CD14-positive monocyte (primary cell): ENCODE data around the gene UBR2. TPM values are rescaled to one million over a fixed set of nuclear protein-coding genes. Genes with fewer than 3 reads are reported as not detected.

Source experiments
- DNase-seq, 3 donors: peaks; one replicate each; pipeline ENCODE4 v3.0.0-alpha.2; 2011 to 2022
- H2AFZ ChIP-seq: 2 replicates; pipeline ENCODE4 v1.6.0; 2012; ENCODE audit warnings: mild to moderate bottlenecking, low read depth, low read length, inconsistent platforms; ENCODE audit not compliant: insufficient read depth, poor library complexity, severe bottlenecking
- H3K27ac ChIP-seq, 2 donors: 1 replicate in 1 of 2; 2 replicates in 1 of 2; pipeline ENCODE4 v1.5.1; 2012 to 2013; ENCODE audit warnings: low read length in 2 of 2, control low read depth in 1 of 2, inconsistent platforms in 1 of 2, low read depth in 1 of 2, mild to moderate bottlenecking in 1 of 2
- H3K27me3 ChIP-seq, 2 donors: one replicate each; pipeline versions ENCODE4 v1.6.0 to v1.6.1; 2011 to 2013; ENCODE audit warnings: low read length in 2 of 2; ENCODE audit not compliant: control insufficient read depth in 2 of 2, insufficient read depth in 2 of 2
- H3K36me3 ChIP-seq, 2 donors: replicated peaks in 1 of 2; 1 replicate in 1 of 2; 2 replicates in 1 of 2; pipeline versions ENCODE4 v1.5.1 to v1.6.1; 2012 to 2013; ENCODE audit warnings: low read length in 2 of 2, control low read depth in 1 of 2, inconsistent platforms in 1 of 2, mild to moderate bottlenecking in 1 of 2; ENCODE audit not compliant: insufficient read depth in 2 of 2, control insufficient read depth in 1 of 2
- H3K4me1 ChIP-seq, 2 donors: 1 replicate in 1 of 2; 2 replicates in 1 of 2; pipeline versions ENCODE4 v1.5.1 to v1.6.1; 2012 to 2013; ENCODE audit warnings: low read length in 2 of 2, control low read depth in 1 of 2, inconsistent platforms in 1 of 2, mild to moderate bottlenecking in 1 of 2, moderate library complexity in 1 of 2; ENCODE audit not compliant: insufficient read depth in 2 of 2, control insufficient read depth in 1 of 2
- H3K4me2 ChIP-seq: replicated peaks from 2 replicates; pipeline ENCODE3; 2012; ENCODE audit warnings: low read length, moderate library complexity, mild to moderate bottlenecking; ENCODE audit not compliant: poor library complexity, severe bottlenecking; ENCODE audit errors: extremely low read depth
- H3K4me3 ChIP-seq, 3 experiments: fragments of 200-600 bp in 1 of 3; sonication (generic) in 1 of 3; replicated peaks in 1 of 3; 1 replicate in 2 of 3; 2 replicates in 1 of 3; pipeline ENCODE4 v1.5.1; 2011 to 2013; ENCODE audit warnings: low read length in 3 of 3, mild to moderate bottlenecking in 3 of 3, control low read depth in 2 of 3, low read depth in 2 of 3, inconsistent platforms in 1 of 3, moderate library complexity in 1 of 3
- H3K79me2 ChIP-seq: 2 replicates; pipeline ENCODE4 v1.6.0; 2012; ENCODE audit warnings: mild to moderate bottlenecking, control low read depth, inconsistent platforms, low read length, moderate library complexity; ENCODE audit not compliant: insufficient read depth
- H3K9ac ChIP-seq: 2 replicates; pipeline ENCODE4 v1.6.0; 2017; ENCODE audit warnings: low read length, mild to moderate bottlenecking; ENCODE audit not compliant: insufficient read depth, poor library complexity, severe bottlenecking
- H3K9me3 ChIP-seq, 2 donors: replicated peaks in 1 of 2; 1 replicate in 1 of 2; 2 replicates in 1 of 2; pipeline versions ENCODE4 v1.5.1 to v1.6.1; 2012 to 2013; ENCODE audit warnings: low read length in 2 of 2, control low read depth in 1 of 2; ENCODE audit not compliant: control insufficient read depth in 1 of 2, insufficient read depth in 1 of 2
- H4K20me1 ChIP-seq: 2 replicates; pipeline ENCODE4 v1.6.0; 2012; ENCODE audit warnings: mild to moderate bottlenecking, low read length, control low read depth, moderate library complexity; ENCODE audit not compliant: insufficient read depth
- H3K27ac Mint-ChIP-seq, 7 donors: one replicate each; pipeline ENCODE4 v1.8.0; 2020; ENCODE audit warnings: mild to moderate bottlenecking in 7 of 7, mixed read lengths in 7 of 7, moderate library complexity in 6 of 7, inconsistent platforms in 2 of 7
- H3K27me3 Mint-ChIP-seq, 3 donors: one replicate each; pipeline ENCODE4 v1.8.0; 2021 to 2022; ENCODE audit warnings: low read depth in 3 of 3, mild to moderate bottlenecking in 3 of 3, mixed read lengths in 3 of 3, moderate library complexity in 3 of 3, inconsistent platforms in 1 of 3
- H3K36me3 Mint-ChIP-seq, 2 donors: one replicate each; pipeline ENCODE4 v1.8.0; 2020; ENCODE audit warnings: mixed read lengths in 2 of 2, inconsistent platforms in 1 of 2, mild to moderate bottlenecking in 1 of 2
- H3K4me1 Mint-ChIP-seq: one replicate; pipeline ENCODE4 v1.8.0; 2020; ENCODE audit warnings: mild to moderate bottlenecking, mixed read lengths
- H3K4me3 Mint-ChIP-seq, 2 donors: one replicate each; pipeline ENCODE4 v1.8.0; 2020; ENCODE audit warnings: mild to moderate bottlenecking in 2 of 2, mixed read lengths in 2 of 2, moderate library complexity in 1 of 2
- H3K9me3 Mint-ChIP-seq, 7 donors: one replicate each; pipeline ENCODE4 v1.8.0; 2020 to 2022; ENCODE audit warnings: mixed read lengths in 7 of 7, mild to moderate bottlenecking in 6 of 7, moderate library complexity in 6 of 7, inconsistent platforms in 2 of 7
- WGBS: methylation state at CpG from one replicate; pipeline ENCODE4 v1.1.5; 2013; ENCODE audit warnings: missing lambda C conversion rate; ENCODE audit not compliant: insufficient coverage; 5-methylcytosine and 5-hydroxymethylcytosine counted together
- intact Hi-C, 2 donors: fragments of 100-400 bp; cut with micrococcal nuclease; formaldehyde crosslinking; loops; one replicate each; pipeline versions ENCODE4 v1.15.0 to v1.15.1; 2023
- polyA minus RNA-seq: library from RNA; depleted of rRNA, polyadenylated mRNA; stranded (reverse); fragments of >200 nt; gene quantifications from 2 replicates; pipeline ENCODE4 v1.2.3, GENCODE V29; 2012
- polyA plus RNA-seq, 3 donors: library from polyadenylated mRNA; depleted of rRNA in 1 of 3; unstranded in 2 of 3; stranded (reverse) in 1 of 3; fragments of 300-500 nt in 2 of 3; fragments of >200 nt in 1 of 3; fragmentation: Illumina TruSeq in 2 of 3; gene quantifications; 1 replicate in 2 of 3; 2 replicates in 1 of 3; pipeline ENCODE4 v1.2.3, GENCODE V29; 2012 to 2021
- total RNA-seq, 12 experiments: library from RNA in 1 of 12; stranded (reverse) in 1 of 12; fragments of 120-200 nt in 1 of 12; gene quantifications; one replicate each; pipeline ENCODE4 v1.2.4 and lab custom pipeline; 2013 to 2026; ENCODE audit warnings: mixed read lengths in 6 of 12, inconsistent platforms in 1 of 12
- TF ChIP-seq, protein P1 (sequence below): fragments of 200-600 bp; IDR thresholded peaks from one replicate; pipeline ENCODE4 v1.8.0; 2022; ENCODE audit warnings: antibody characterized with exemption, mild to moderate bottlenecking

The UBR2 gene
- 46.9 TPM for total RNA-seq (2013)
- polyA plus RNA-seq (10 to 100 TPM in 2 of 3 donors, 1 to 10 TPM in 1; 9.0 to 17.8 (median 12.8) TPM), polyA minus RNA-seq (19.1 and 23.1 TPM in 2 replicates), total RNA-seq (lab: John Stamatoyannopoulos, UW) (93.5 to 220 (median 163) reads per million in 11 experiments)

DNA sequence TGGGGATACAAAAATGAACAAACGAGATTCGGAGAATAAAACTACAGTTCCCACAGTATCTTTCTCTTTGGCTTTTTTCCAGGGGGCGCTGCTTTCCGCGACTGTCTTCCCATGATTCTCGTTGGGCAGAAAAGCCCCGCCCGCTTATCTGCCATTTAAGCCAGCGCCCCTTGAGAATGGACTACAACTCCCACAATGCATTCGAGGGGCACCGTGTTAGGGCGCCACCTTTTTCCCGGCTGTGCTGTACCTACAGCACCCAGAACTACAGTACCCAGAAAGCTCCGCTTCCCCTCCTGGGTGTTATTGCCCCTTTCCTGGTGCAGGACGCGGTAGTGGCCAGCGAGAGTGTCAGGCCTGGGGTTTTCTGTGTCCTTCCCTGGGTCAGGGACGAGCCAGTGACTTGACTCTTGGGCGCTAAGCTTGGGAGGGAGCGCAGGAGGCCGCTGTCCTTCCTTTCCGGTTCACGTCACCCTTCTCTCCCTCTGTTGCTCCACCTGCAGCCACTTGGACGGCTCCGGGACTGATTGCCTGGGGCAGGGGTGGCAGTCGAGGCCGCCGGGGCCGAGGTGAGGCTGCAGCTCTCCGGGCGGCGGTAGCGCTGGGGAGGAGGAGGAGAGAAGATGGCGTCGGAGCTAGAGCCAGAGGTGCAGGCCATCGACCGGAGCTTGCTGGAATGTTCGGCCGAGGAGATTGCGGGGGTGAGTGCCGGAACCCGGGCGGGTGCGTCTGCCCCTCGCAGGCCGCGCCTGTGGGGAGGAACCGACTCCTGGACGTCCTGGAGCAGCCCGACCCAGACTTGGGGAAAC, at the start of gene UBR2:
Gene UBR2 (plus strand): TSS at position 333 of the 809 bp plus-strand sequence. CDS start 291 bp downstream, at position 624.
- Mint-ChIP-seq H3K4me3 (peak within 1 kb of the TSS; percentile 97 to 99), H3K9me3 (peaks cover 0 to 2% (median 0%) of the 10 kb centered on the region in 7 donors), H3K36me3 (peaks cover 9 to 17% of the 10 kb centered on the region in 2 donors), H3K27ac (peak within 1 kb of the TSS; percentile 93 to 97 (median 96)), H3K27me3 (peaks cover 0 to 2% (median 0%) of the 10 kb centered on the region in 3 donors), H3K4me1 (peaks cover 30% of the 10 kb centered on the region)
- peak within 1 kb of the TSS; percentile 95 for H3K9ac ChIP-seq
- H3K4me3 ChIP-seq, result peak within 1 kb of the TSS; percentile 86 to 98 (median 97)
- peak within 1 kb of the TSS; percentile 96 for H3K4me2 ChIP-seq
- intact Hi-C loops, result no loop called here
- peak within 1 kb of the TSS; percentile 97 for H2AFZ ChIP-seq
- peaks cover 51% of the 10 kb centered on the region for H3K79me2 ChIP-seq
- under 1% methylated on average over 50 of the region's 50 CpGs for WGBS
- H3K36me3 ChIP-seq, result no peaks in the 10 kb centered on the region
- peak; percentile 97 to 99 (median 97) for DNase-seq
- H3K4me1 ChIP-seq, result peaks cover 26 to 44% of the 10 kb centered on the region in 2 donors
- H4K20me1 ChIP-seq, result peaks cover 16% of the 10 kb centered on the region
- H3K27me3 ChIP-seq, result no peaks in the 10 kb centered on the region
- TF ChIP-seq, protein P1, sequence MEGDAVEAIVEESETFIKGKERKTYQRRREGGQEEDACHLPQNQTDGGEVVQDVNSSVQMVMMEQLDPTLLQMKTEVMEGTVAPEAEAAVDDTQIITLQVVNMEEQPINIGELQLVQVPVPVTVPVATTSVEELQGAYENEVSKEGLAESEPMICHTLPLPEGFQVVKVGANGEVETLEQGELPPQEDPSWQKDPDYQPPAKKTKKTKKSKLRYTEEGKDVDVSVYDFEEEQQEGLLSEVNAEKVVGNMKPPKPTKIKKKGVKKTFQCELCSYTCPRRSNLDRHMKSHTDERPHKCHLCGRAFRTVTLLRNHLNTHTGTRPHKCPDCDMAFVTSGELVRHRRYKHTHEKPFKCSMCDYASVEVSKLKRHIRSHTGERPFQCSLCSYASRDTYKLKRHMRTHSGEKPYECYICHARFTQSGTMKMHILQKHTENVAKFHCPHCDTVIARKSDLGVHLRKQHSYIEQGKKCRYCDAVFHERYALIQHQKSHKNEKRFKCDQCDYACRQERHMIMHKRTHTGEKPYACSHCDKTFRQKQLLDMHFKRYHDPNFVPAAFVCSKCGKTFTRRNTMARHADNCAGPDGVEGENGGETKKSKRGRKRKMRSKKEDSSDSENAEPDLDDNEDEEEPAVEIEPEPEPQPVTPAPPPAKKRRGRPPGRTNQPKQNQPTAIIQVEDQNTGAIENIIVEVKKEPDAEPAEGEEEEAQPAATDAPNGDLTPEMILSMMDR, result peak; percentile 58
- peak within 1 kb of the TSS; percentile 96 to 98 for H3K27ac ChIP-seq
- no peaks in the 10 kb centered on the region for H3K9me3 ChIP-seq

DNA sequence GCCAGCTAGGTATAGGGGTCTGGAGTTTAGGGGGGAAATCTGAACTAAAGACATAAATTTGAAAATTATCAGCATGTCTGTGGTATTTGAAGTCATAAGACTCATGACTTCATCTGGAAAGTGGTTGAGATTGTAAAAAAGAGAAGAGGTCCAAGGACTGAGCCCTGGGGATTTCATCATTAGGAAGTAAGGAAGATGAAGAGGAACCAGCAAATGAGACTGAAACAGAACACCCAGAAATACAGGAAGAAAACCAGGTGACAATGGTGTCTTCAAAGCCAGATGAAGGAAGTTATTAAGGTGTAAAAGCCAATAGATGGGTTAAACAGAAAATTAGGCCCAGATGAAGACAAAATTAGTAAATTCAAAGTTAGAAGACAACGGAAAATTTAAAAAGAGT, 49.1 kb upstream of the UBR2 start:
- Histone ChIP-seq H3K79me2 (no peaks in the 10 kb centered on the region), H4K20me1 (no peaks in the 10 kb centered on the region), H3K36me3 (no peaks in the 10 kb centered on the region), H3K27ac (peak overlapping the region in 1 of 2 donors; percentile 82), H3K9me3 (peaks cover 0 to under 1% of the 10 kb centered on the region in 2 donors), H3K4me2 (no peak overlapping the region), H3K4me1 (peaks cover 21 to 33% of the 10 kb centered on the region in 2 donors), H2AFZ (no peak overlapping the region), H3K9ac (no peak overlapping the region), H3K27me3 (no peaks in the 10 kb centered on the region), H3K4me3 (no peak overlapping the region)
- 80% methylated on average over 1 of the region's 1 CpG for WGBS
- Mint-ChIP-seq H3K4me1 (peaks cover 26% of the 10 kb centered on the region), H3K4me3 (no peak overlapping the region), H3K9me3 (peaks cover 0 to 2% (median 0%) of the 10 kb centered on the region in 7 donors), H3K36me3 (no peaks in the 10 kb centered on the region), H3K27ac (peak overlapping the region; percentile 73 to 93 (median 84)), H3K27me3 (peaks cover 0 to 3% (median 0%) of the 10 kb centered on the region in 3 donors)
- intact Hi-C loops, result no loop called here
- DNase-seq, result peak; percentile 67 to 88 (median 74)
- TF ChIP-seq, protein P1, result no peak
